DND-41 (cell line): ENCODE measurements around the gene ADCY7.

Experiments used
- ATAC-seq: fragments of 200-7000 bp; cut with Tn5 transposase; 3 replicates; pipeline ENCODE4 v1.9.1; 2021; ENCODE audit warnings: low read depth; ENCODE audit not compliant: insufficient read depth
- DNase-seq: peaks from one replicate; pipeline ENCODE4 v3.0.0-alpha.2; 2020
- H2AFZ ChIP-seq: 2 replicates; pipeline ENCODE4 v1.6.0; 2012; ENCODE audit warnings: low read depth, low read length
- H3K27ac ChIP-seq: 2 replicates; pipeline ENCODE4 v1.5.1; 2012; ENCODE audit warnings: low read length, inconsistent platforms
- H3K27me3 ChIP-seq: fragments of 200-600 bp; sonication (generic); 2 replicates; pipeline ENCODE4 v1.6.0; 2012; ENCODE audit warnings: low read length, mild to moderate bottlenecking, inconsistent platforms; ENCODE audit not compliant: insufficient read depth, poor library complexity
- H3K36me3 ChIP-seq: 2 replicates; pipeline ENCODE4 v1.5.1; 2012; ENCODE audit warnings: low read length, inconsistent platforms; ENCODE audit not compliant: insufficient read depth
- H3K4me1 ChIP-seq: 2 replicates; pipeline ENCODE4 v1.5.1; 2012; ENCODE audit warnings: mild to moderate bottlenecking, low read length; ENCODE audit not compliant: insufficient read depth
- H3K4me2 ChIP-seq: 2 replicates; pipeline ENCODE4 v1.6.0; 2012; ENCODE audit warnings: mild to moderate bottlenecking, moderate library complexity, low read length, inconsistent platforms; ENCODE audit not compliant: insufficient read depth
- H3K4me3 ChIP-seq, 2 experiments: fragments of 200-600 bp in 1 of 2; shearing (Covaris generic) in 1 of 2; 2 replicates each; pipeline ENCODE4 v1.5.1; 2012 to 2016; ENCODE audit warnings: inconsistent platforms in 2 of 2, low read length in 2 of 2, mild to moderate bottlenecking in 2 of 2, low read depth in 1 of 2, moderate library complexity in 1 of 2
- H3K79me2 ChIP-seq: 2 replicates; pipeline ENCODE4 v1.6.0; 2012; ENCODE audit warnings: low read length, inconsistent platforms; ENCODE audit not compliant: insufficient read depth
- H3K9ac ChIP-seq: 2 replicates; pipeline ENCODE4 v1.6.0; 2012; ENCODE audit warnings: low read depth, mild to moderate bottlenecking, inconsistent platforms, low read length, moderate library complexity
- H3K9me3 ChIP-seq: 2 replicates; pipeline ENCODE4 v1.5.1; 2012; ENCODE audit warnings: low read length, moderate library complexity, mild to moderate bottlenecking, inconsistent platforms; ENCODE audit not compliant: insufficient read depth, severe bottlenecking
- H4K20me1 ChIP-seq: 2 replicates; pipeline ENCODE4 v1.6.0; 2012; ENCODE audit warnings: low read length; ENCODE audit not compliant: insufficient read depth
- CTCF ChIP-seq: IDR thresholded peaks from 2 replicates; pipeline ENCODE4 v1.5.1; 2012; ENCODE audit warnings: borderline replicate concordance, low read length, moderate library complexity, mild to moderate bottlenecking; ENCODE audit not compliant: poor library complexity, severe bottlenecking; ENCODE audit errors: extremely low read depth
- EZH2 ChIP-seq: IDR thresholded peaks from 3 replicates; pipeline ENCODE4 v1.6.1; 2012; ENCODE audit warnings: borderline replicate concordance, low read depth, mild to moderate bottlenecking, moderate library complexity, low read length, inconsistent platforms; ENCODE audit not compliant: severe bottlenecking

ADCY7 gene

GRCh38 chr16:50298591-50299507 lies 32.5 kb downstream of the ADCY7 start:
- Histone ChIP-seq H3K4me3 (no peak overlapping the region), H3K4me1 (no peaks in the 10 kb centered on the region), H3K36me3 (no peaks in the 10 kb centered on the region; the same call in 1 of the 2 replicates), H3K9ac (no peak overlapping the region), H4K20me1 (0 out of 2 replicates have a peak, but pooled peaks cover 3% of the 10 kb centered on the region), H3K27ac (no peak overlapping the region), H3K4me2 (no peak overlapping the region), H2AFZ (no peak overlapping the region), H3K27me3 (no peaks in the 10 kb centered on the region), H3K79me2 (no peaks in the 10 kb centered on the region), H3K9me3 (no peaks in the 10 kb centered on the region)
- DNase-seq = no peak
- no peak for ATAC-seq
- TF ChIP-seq EZH2 = no peak
- TF ChIP-seq CTCF = no peak

DNA sequence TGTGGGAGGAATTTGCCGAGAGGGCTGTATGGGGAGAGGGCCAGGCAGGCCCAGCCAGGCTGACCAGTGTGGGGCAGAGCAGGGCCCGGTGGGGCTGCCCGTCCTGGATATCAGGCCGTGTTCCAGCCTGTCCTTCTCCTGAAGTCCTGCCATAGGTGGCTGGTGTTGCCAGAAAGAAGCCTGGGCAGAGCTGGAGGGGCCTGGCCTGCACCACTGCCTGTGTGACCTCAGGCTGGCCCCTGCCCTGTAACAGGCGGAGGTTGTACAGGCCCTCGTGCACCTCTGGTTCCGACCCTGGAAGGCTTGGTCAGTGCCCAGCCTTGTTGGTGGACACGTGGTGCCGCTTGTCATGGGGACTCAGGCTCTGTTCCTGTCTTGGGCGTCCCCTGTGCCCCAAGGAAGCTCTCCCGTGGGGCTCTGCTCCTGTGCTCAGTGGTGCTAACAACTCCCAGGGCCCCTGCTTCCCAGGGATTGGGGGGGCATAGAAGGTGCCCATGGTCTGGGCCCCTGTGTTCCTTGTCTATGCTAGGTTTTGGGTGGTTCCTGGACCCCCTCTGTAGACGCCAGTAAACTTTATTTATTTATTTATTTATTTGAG lies 33.3 kb downstream of the ADCY7 start:
- Histone ChIP-seq H3K4me2 (no peak overlapping the region), H3K9ac (no peak overlapping the region), H3K4me3 (no peak overlapping the region), H3K27me3 (no peaks in the 10 kb centered on the region), H3K9me3 (no peaks in the 10 kb centered on the region), H3K36me3 (no peaks in the 10 kb centered on the region; the same call in 1 of the 2 replicates), H3K79me2 (no peaks in the 10 kb centered on the region), H2AFZ (no peak overlapping the region), H3K4me1 (no peaks in the 10 kb centered on the region), H3K27ac (no peak overlapping the region), H4K20me1 (0 out of 2 replicates have a peak, but pooled peaks cover 3% of the 10 kb centered on the region)
- TF ChIP-seq CTCF = no peak
- TF ChIP-seq EZH2 = no peak
- ATAC-seq (no peak), DNase-seq (no peak)

DNA sequence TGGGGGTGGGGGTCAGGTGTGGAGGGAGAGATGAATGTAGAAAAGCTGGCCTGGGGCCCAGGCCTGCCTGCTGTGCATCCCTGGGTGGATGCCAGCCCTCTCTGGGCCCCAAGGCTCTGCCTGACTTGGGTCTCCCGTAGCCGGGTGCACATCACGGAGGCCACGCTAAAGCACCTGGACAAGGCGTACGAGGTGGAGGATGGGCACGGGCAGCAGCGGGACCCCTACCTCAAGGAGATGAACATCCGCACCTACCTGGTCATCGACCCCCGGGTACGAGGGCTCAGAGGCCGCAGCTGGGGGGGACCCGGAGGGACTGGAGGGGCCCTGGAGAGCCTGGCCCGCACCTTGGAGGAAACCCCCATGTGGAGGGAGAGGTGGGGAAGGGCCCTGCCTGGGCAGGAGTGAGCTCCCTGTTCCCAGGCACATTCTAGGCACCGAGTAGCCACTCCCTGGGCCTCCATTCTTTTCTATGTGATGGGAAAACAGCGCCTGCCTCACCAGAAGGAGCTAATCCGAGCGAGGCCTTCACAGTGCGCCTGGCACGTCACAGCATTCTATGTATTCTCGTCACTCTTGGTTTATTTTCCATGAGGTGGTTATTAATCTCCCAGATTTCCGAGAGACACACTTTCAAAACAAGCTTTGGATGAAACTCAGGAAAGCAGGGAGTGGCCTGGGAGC lies 34.7 kb downstream of the ADCY7 start:
- no peak overlapping the region for H2AFZ ChIP-seq
- no peak overlapping the region for H3K4me3 ChIP-seq
- H3K9ac ChIP-seq = no peak overlapping the region
- H3K27me3 ChIP-seq = no peaks in the 10 kb centered on the region
- no peak for ATAC-seq
- no peak for DNase-seq
- no peaks in the 10 kb centered on the region for H3K79me2 ChIP-seq
- no peaks in the 10 kb centered on the region for H3K36me3 ChIP-seq
- H3K27ac ChIP-seq = no peak overlapping the region
- H3K4me2 ChIP-seq = no peak overlapping the region
- H3K9me3 ChIP-seq = no peaks in the 10 kb centered on the region
- peaks cover 6% of the 10 kb centered on the region; the same call in 1 of the 2 replicates for H4K20me1 ChIP-seq
- H3K4me1 ChIP-seq = no peaks in the 10 kb centered on the region
- TF ChIP-seq EZH2 = no peak
- no peak for TF ChIP-seq CTCF
